PC-3 (cell line): ENCODE measurements around the gene PPP6R2.

Source experiments
- CTCF ChIP-seq: fragments of 300-600 bp; sonication (generic); conservative IDR thresholded peaks from 2 replicates; pipeline ENCODE4 v1.5.1; 2017; ENCODE audit warnings: antibody characterized with exemption, low read depth, mild to moderate bottlenecking, low read length
- EZH2 ChIP-seq: fragments of 300-600 bp; sonication (generic); IDR thresholded peaks from one replicate; pipeline ENCODE4 v1.6.1; 2017; ENCODE audit warnings: antibody characterized with exemption, mild to moderate bottlenecking, low read length; ENCODE audit not compliant: unreplicated experiment
- EZH2phosphoT487 ChIP-seq: fragments of 300-600 bp; sonication (generic); IDR thresholded peaks from 2 replicates; pipeline ENCODE4 v1.6.1; 2018; ENCODE audit warnings: mild to moderate bottlenecking, antibody characterized with exemption, low read length, borderline replicate concordance

DNA sequence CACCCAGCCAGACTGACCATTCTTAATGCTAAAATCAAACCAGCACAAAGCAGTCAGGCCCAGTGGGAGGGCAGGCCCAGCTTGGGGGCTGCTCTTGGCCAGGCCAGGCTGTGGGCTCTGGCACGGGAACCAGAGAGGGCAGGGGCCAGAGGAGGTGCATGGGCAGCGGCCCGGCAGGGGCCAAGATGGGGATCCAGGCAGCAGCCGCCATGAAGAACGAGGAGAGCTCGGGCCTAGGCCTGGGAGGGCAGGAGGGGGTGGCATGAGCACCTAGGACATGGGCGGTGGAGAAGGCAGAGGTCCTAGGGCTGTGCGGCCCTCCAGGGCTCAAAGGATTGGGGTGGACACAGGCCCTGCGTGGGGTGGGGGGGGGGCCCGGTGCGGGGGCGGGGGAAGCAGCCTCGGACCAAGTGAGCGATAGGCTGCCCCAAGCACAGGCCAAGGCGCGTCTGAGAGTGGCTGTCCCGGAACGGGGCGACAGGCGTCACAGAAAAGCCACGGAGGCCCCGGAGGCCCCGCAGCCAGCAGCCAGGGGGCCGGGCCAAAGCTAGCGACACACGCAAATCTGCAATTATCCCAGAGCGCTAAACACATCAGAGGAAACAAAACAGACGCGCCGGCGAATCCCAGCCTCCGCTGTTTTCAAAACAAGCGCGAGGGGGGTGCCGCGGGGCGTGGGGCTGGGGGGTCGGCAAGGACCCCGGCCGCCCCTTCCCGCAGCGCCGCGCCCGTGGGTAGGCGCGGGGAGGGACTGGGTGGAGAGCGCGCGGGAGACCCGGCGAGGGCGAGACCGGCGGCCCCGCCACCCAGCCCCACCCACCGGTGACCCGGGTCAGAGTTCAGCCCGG lies 44.0 kb upstream of the PPP6R2 start:
- TF ChIP-seq EZH2 = no peak
- no peak for TF ChIP-seq CTCF
- TF ChIP-seq EZH2phosphoT487 = no peak
